OCI-LY7 (cell line): Measurements from ENCODE around the gene CELF4.

Source experiments
- CTCF ChIP-seq: fragments of 200-600 bp; sonication (generic); conservative IDR thresholded peaks from 2 replicates; pipeline ENCODE4 v1.5.1; 2014; ENCODE audit warnings: mild to moderate bottlenecking, antibody characterized with exemption, low read length, moderate library complexity, mixed read lengths
- EZH2phosphoT487 ChIP-seq: fragments of 200-600 bp; sonication (generic); IDR thresholded peaks from 2 replicates; pipeline ENCODE4 v1.6.1; 2018; ENCODE audit warnings: low read depth, borderline replicate concordance, mild to moderate bottlenecking, mixed run types, antibody characterized with exemption, low read length, moderate library complexity, mixed read lengths

GRCh38 chr18:37297106-37297505 is 268.5 kb downstream of the CELF4 start:
- TF ChIP-seq CTCF (no peak), EZH2phosphoT487 (no peak)
